ENCODE results near the gene FAM168A.

The FAM168A gene

GRCh38 chr11:73426219-73426850 is 171.6 kb downstream of the FAM168A start:
- peak; percentile 17 for DNase-seq (ENCODE audit: low spot score)

GRCh38 chr11:73425108-73425507 is 172.8 kb downstream of the FAM168A start:
- no peak for DNase-seq (ENCODE audit: low spot score)

GRCh38 chr11:73423506-73423905 is 174.4 kb downstream of the FAM168A start:
- DNase-seq (ENCODE audit: low spot score): no peak

- DNase-seq (ENCODE audit: low spot score): no peak
Measured at GRCh38 chr11:73422886-73423285, 175.0 kb downstream of the FAM168A start.

- no peak for DNase-seq (ENCODE audit: low spot score)
Measured at GRCh38 chr11:73420136-73420535, 177.8 kb downstream of the FAM168A start.

GRCh38 chr11:73416786-73417185 is 181.1 kb downstream of the FAM168A start:
- peak; percentile 45 for DNase-seq (ENCODE audit: low spot score)

GRCh38 chr11:73415854-73416615 is 181.9 kb downstream of the FAM168A start:
- peak; percentile 67 for DNase-seq (ENCODE audit: low spot score)

- peak; percentile 62 for DNase-seq (ENCODE audit: low spot score)
Measured at GRCh38 chr11:73414977-73415651, 182.8 kb downstream of the FAM168A start.

GRCh38 chr11:73413256-73413655 is 184.7 kb downstream of the FAM168A start:
- DNase-seq (ENCODE audit: low spot score): no peak

- DNase-seq (ENCODE audit: low spot score): no peak
Measured at GRCh38 chr11:73412308-73412707, 185.6 kb downstream of the FAM168A start.

- DNase-seq (ENCODE audit: low spot score): no peak
Measured at GRCh38 chr11:73411031-73411430, 186.9 kb downstream of the FAM168A start.

GRCh38 chr11:73410627-73411026 is 187.3 kb downstream of the FAM168A start:
- no peak for DNase-seq (ENCODE audit: low spot score)

GRCh38 chr11:73409431-73409830 is 188.5 kb downstream of the FAM168A start:
- DNase-seq (ENCODE audit: low spot score): no peak

GRCh38 chr11:73406619-73407018 is 191.3 kb downstream of the FAM168A start:
- DNase-seq (ENCODE audit: low spot score): no peak

- DNase-seq (ENCODE audit: low spot score): no peak
Measured at GRCh38 chr11:73406131-73406530, 191.8 kb downstream of the FAM168A start.

- DNase-seq (ENCODE audit: low spot score): no peak
Measured at GRCh38 chr11:73405146-73405510, 192.8 kb downstream of the FAM168A start.

- DNase-seq (ENCODE audit: low spot score): no peak
Measured at GRCh38 chr11:73404506-73405145, 193.3 kb downstream of the FAM168A start.

- DNase-seq (ENCODE audit: low spot score): peak; percentile 81
Measured at GRCh38 chr11:73404048-73404447, 193.9 kb downstream of the FAM168A start.

GRCh38 chr11:73403541-73403940 is 194.4 kb downstream of the FAM168A start:
- DNase-seq (ENCODE audit: low spot score): no peak

- no peak for DNase-seq (ENCODE audit: low spot score)
Measured at GRCh38 chr11:73402834-73403185, 195.1 kb downstream of the FAM168A start.

- no peak for DNase-seq (ENCODE audit: low spot score)
Measured at GRCh38 chr11:73401924-73402833, 195.7 kb downstream of the FAM168A start.

Measured in AG08395 (cell line).